GM23338 (cell line): Measurements from ENCODE around the gene SELENOM. TPM values are rescaled to one million over a fixed set of nuclear protein-coding genes. Genes with fewer than 3 reads are reported as not detected.

Source experiments
- ATAC-seq: fragments of 200-7000 bp; cut with Tn5 transposase; 3 replicates; pipeline ENCODE4 v1.9.1; 2020
- DNase-seq: peaks from one replicate; pipeline ENCODE4 v3.0.0-alpha.2; 2015; ENCODE audit warnings: low spot score
- H2AFZ ChIP-seq: fragments of 200-600 bp; sonication (generic); 2 replicates; pipeline ENCODE4 v1.8.0; 2016; ENCODE audit warnings: antibody characterized with exemption, mild to moderate bottlenecking, moderate library complexity
- H3F3A ChIP-seq: fragments of 200-600 bp; sonication (generic); replicated peaks from 2 replicates; pipeline ENCODE4 v1.8.0; 2017; ENCODE audit warnings: antibody characterized with exemption, mixed run types, low read depth
- H3K27ac ChIP-seq: fragments of 200-600 bp; sonication (generic); 2 replicates; pipeline ENCODE4 v1.6.1; 2016; ENCODE audit warnings: low read depth
- H3K27me3 ChIP-seq: fragments of 200-600 bp; sonication (generic); 2 replicates; pipeline ENCODE4 v1.8.0; 2016; ENCODE audit warnings: mild to moderate bottlenecking, mixed run types, moderate library complexity; ENCODE audit not compliant: insufficient read depth
- H3K36me3 ChIP-seq: fragments of 200-600 bp; sonication (generic); 2 replicates; pipeline ENCODE4 v1.8.0; 2016; ENCODE audit warnings: mild to moderate bottlenecking; ENCODE audit not compliant: insufficient read depth
- H3K4me1 ChIP-seq: fragments of 200-600 bp; sonication (generic); 2 replicates; pipeline ENCODE4 v1.8.0; 2016; ENCODE audit warnings: mild to moderate bottlenecking, moderate library complexity; ENCODE audit not compliant: insufficient read depth
- H3K4me2 ChIP-seq: fragments of 200-600 bp; sonication (generic); 2 replicates; pipeline ENCODE4 v1.7.1; 2017; ENCODE audit warnings: mixed run types
- H3K4me3 ChIP-seq: fragments of 200-600 bp; sonication (generic); 2 replicates; pipeline ENCODE4 v1.6.1; 2016; ENCODE audit warnings: mixed run types
- H3K79me2 ChIP-seq: fragments of 200-600 bp; sonication (generic); replicated peaks from 2 replicates; pipeline ENCODE4 v1.8.0; 2017; ENCODE audit warnings: mild to moderate bottlenecking; ENCODE audit not compliant: insufficient read depth
- H3K9me2 ChIP-seq: fragments of 200-600 bp; sonication (generic); 2 replicates; pipeline ENCODE4 v1.8.0; 2017; ENCODE audit not compliant: insufficient read depth
- H4K20me1 ChIP-seq: fragments of 200-600 bp; sonication (generic); replicated peaks from 2 replicates; pipeline ENCODE4 v1.8.0; 2017; ENCODE audit warnings: mild to moderate bottlenecking; ENCODE audit not compliant: insufficient read depth
- H3K27ac Mint-ChIP-seq: 2 replicates; pipeline ENCODE4 v1.8.0; 2020; ENCODE audit warnings: inconsistent platforms, mild to moderate bottlenecking, moderate library complexity, mixed read lengths
- H3K27me3 Mint-ChIP-seq: 3 replicates; pipeline ENCODE4 v1.8.0; 2022; ENCODE audit warnings: low read depth, mild to moderate bottlenecking, moderate library complexity, mixed read lengths, inconsistent platforms; ENCODE audit not compliant: insufficient read depth, poor library complexity
- H3K36me3 Mint-ChIP-seq: 3 replicates; pipeline ENCODE4 v1.8.0; 2021; ENCODE audit warnings: low read depth, mild to moderate bottlenecking, inconsistent platforms, moderate library complexity, mixed read lengths
- H3K4me1 Mint-ChIP-seq: 3 replicates; pipeline ENCODE4 v1.8.0; 2020; ENCODE audit warnings: mild to moderate bottlenecking, inconsistent platforms, mixed read lengths
- H3K4me3 Mint-ChIP-seq: 3 replicates; pipeline ENCODE4 v1.8.0; 2021; ENCODE audit warnings: moderate library complexity, mild to moderate bottlenecking, inconsistent platforms, mixed read lengths
- H3K9me3 Mint-ChIP-seq: 3 replicates; pipeline ENCODE4 v1.8.0; 2020; ENCODE audit warnings: moderate library complexity, mild to moderate bottlenecking, inconsistent platforms, mixed read lengths
- CTCF ChIP-seq, 2 experiments: fragments of 200-600 bp in 1 of 2; sonication (generic) in 1 of 2; conservative IDR thresholded peaks; 2 replicates each; pipeline versions ENCODE4 v1.5.1 to v1.6.1; 2016 to 2017; ENCODE audit warnings: antibody characterized with exemption in 2 of 2, low read depth in 2 of 2, mild to moderate bottlenecking in 2 of 2, moderate library complexity in 1 of 2
- JUNB ChIP-seq: IDR thresholded peaks from one replicate; pipeline ENCODE4 v1.6.1; 2016; ENCODE audit warnings: antibody characterized with exemption; ENCODE audit not compliant: unreplicated experiment
- POLR2AphosphoS5 ChIP-seq: IDR thresholded peaks from 2 replicates; pipeline ENCODE4 v1.6.1; 2016; ENCODE audit warnings: antibody characterized with exemption, low read depth
- REST ChIP-seq: IDR thresholded peaks from one replicate; pipeline ENCODE4 v1.6.1; 2018; ENCODE audit warnings: antibody characterized with exemption; ENCODE audit not compliant: unreplicated experiment
- STAT1 ChIP-seq: IDR thresholded peaks from one replicate; pipeline ENCODE4 v1.6.1; 2016; ENCODE audit warnings: antibody characterized with exemption; ENCODE audit not compliant: unreplicated experiment
- ZNF114 ChIP-seq: fragments of 250-450 bp; sonication (Bioruptor Pico); IDR thresholded peaks from 2 replicates; pipeline ENCODE4 v1.5.0; 2020; ENCODE audit warnings: mild to moderate bottlenecking, moderate library complexity
- ZNF331 ChIP-seq: fragments of 250-450 bp; sonication (Bioruptor Pico); IDR thresholded peaks from 2 replicates; pipeline ENCODE4 v1.5.0; 2020; ENCODE audit warnings: low read depth, mild to moderate bottlenecking, moderate library complexity
- polyA plus RNA-seq: library from polyadenylated mRNA; unstranded; fragments of >200 nt; fragmentation: Nextera tagmentation; extraction: Ambion mirVana; gene quantifications from 2 replicates; pipeline ENCODE4 v1.2.1, GENCODE V29; 2016
- total RNA-seq: library from RNA; depleted of rRNA; stranded (reverse); fragments of >200 nt; shearing (Covaris generic); gene quantifications from 2 replicates; pipeline ENCODE4 v1.2.3, GENCODE V29; 2014

SELENOM gene
- total and polyA plus RNA-seq, 2 experiments from 2014 or later, result 44.9 to 50.8 TPM

- Histone ChIP-seq H3K4me1 (peaks cover 25% of the 10 kb centered on the region), H3K36me3 (no peaks in the 10 kb centered on the region), H2AFZ (peak overlapping the region; percentile 56; the same call in 1 of the 2 replicates), H3K79me2 (no peaks in the 10 kb centered on the region), H3F3A (peaks cover 13% of the 10 kb centered on the region; the same call in 1 of the 2 replicates), H4K20me1 (peaks cover 6% of the 10 kb centered on the region; the same call in 1 of the 2 replicates), H3K27me3 (peaks cover 22% of the 10 kb centered on the region), H3K27ac (peak overlapping the region; percentile 68), H3K4me2 (peak overlapping the region; percentile 74), H3K4me3 (peak overlapping the region; percentile 48), H3K9me2 (no peaks in the 10 kb centered on the region)
- ATAC-seq (peak; percentile 8), DNase-seq (no peak)
- H3K9me3 Mint-ChIP-seq, result peaks cover under 1% of the 10 kb centered on the region; the same call in 1 of the 3 replicates
- peak overlapping the region; percentile 70 for H3K4me3 Mint-ChIP-seq
- H3K36me3 Mint-ChIP-seq, result no peaks in the 10 kb centered on the region
- H3K27ac Mint-ChIP-seq, result peak overlapping the region; percentile 11; the same call in 1 of the 2 replicates
- H3K4me1 Mint-ChIP-seq, result peaks cover 9% of the 10 kb centered on the region
- no peak for TF ChIP-seq REST
- no peak for TF ChIP-seq CTCF (conservative IDR thresholded peaks at IDR 0.05; ENCODE audit: low read depth in 2 of 2)
- no peak for TF ChIP-seq ZNF331 (CRISPR knock-in tag)
- TF ChIP-seq ZNF114, result no peak
- TF ChIP-seq POLR2AphosphoS5, result no peak
- TF ChIP-seq JUNB, result no peak
- H3K27me3 Mint-ChIP-seq, result peaks cover 39% of the 10 kb centered on the region
Measured at GRCh38 chr22:31107894-31108218, 488 bp upstream of the SELENOM start.

DNA sequence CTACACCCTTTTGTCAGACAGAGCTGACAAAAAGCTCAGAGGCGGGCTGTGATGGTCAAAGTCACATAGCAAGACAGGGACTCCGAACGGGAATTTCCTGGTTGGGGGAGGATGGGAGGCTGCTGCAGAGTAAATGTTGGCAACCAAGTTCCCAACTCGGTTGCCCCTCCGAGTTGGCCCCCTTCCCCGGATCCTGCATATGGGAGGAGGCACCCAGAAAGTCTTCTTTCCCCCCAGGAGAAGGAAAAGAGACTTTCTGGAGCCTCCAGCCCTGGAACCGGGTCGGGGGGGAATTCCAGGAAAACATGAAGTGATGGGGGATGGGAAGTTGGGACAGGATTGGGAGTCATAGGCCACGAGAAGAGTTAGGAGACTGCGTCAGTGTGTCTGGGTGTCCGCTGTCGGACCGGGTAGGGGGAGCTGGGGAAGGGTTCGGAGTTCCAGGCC, 614 bp downstream of the SELENOM start:
- H3K36me3 Mint-ChIP-seq, result no peaks in the 10 kb centered on the region
- peak overlapping the region; percentile 70 for H3K4me3 Mint-ChIP-seq
- Histone ChIP-seq H3K79me2 (no peaks in the 10 kb centered on the region), H3K36me3 (no peaks in the 10 kb centered on the region), H4K20me1 (peaks cover 6% of the 10 kb centered on the region; the same call in 1 of the 2 replicates), H2AFZ (peak overlapping the region; percentile 90), H3K27ac (no peak overlapping the region), H3K27me3 (peaks cover 22% of the 10 kb centered on the region), H3F3A (peaks cover 13% of the 10 kb centered on the region; the same call in 1 of the 2 replicates), H3K4me2 (peak overlapping the region; percentile 92), H3K4me1 (peaks cover 25% of the 10 kb centered on the region), H3K9me2 (no peaks in the 10 kb centered on the region), H3K4me3 (peak overlapping the region; percentile 82)
- DNase-seq (peak; percentile 39), ATAC-seq (peak; percentile 2)
- peaks cover 40% of the 10 kb centered on the region for H3K27me3 Mint-ChIP-seq
- H3K9me3 Mint-ChIP-seq, result no peaks in the 10 kb centered on the region; the same call in 2 of the 3 replicates
- no peak overlapping the region for H3K27ac Mint-ChIP-seq
- H3K4me1 Mint-ChIP-seq, result peaks cover 9% of the 10 kb centered on the region
- TF ChIP-seq STAT1, result no peak
- TF ChIP-seq ZNF331 (CRISPR knock-in tag), result no peak
- TF ChIP-seq CTCF (conservative IDR thresholded peaks at IDR 0.05; ENCODE audit: low read depth in 2 of 2), result no peak
